ENCODE measurements around the gene BGLAP.

GRCh38 chr1:156226116-156226538 lies 15.9 kb upstream of the BGLAP start:
- TF ChIP-seq POLR2A (IDR thresholded peaks at IDR 0.05; ENCODE audit: low read depth, low read length) (no peak), EZH2 (IDR thresholded peaks at IDR 0.05; ENCODE audit: borderline replicate concordance, low read depth, low read length, severe bottlenecking) (no peak), CTCF (IDR thresholded peaks at IDR 0.05; ENCODE audit: extremely low read depth in 1 of 2, insufficient read depth in 1 of 2, low read depth in 1 of 2, low read length in 2 of 2) (no peak), MYC (IDR thresholded peaks at IDR 0.05; ENCODE audit: low read depth, low read length) (no peak), POLR2AphosphoS5 (IDR thresholded peaks at IDR 0.05; ENCODE audit: insufficient read depth, low read depth, low read length) (no peak)
